GM19328 (cell line): Measurements from ENCODE around the gene USP2.

Source experiments
- ATAC-seq: cut with Tn5 transposase; IDR thresholded peaks from one replicate; pipeline ENCODE4 v1.9.1; 2021; ENCODE audit warnings: mild to moderate bottlenecking, moderate library complexity; ENCODE audit not compliant: unreplicated experiment

Gene USP2

DNA sequence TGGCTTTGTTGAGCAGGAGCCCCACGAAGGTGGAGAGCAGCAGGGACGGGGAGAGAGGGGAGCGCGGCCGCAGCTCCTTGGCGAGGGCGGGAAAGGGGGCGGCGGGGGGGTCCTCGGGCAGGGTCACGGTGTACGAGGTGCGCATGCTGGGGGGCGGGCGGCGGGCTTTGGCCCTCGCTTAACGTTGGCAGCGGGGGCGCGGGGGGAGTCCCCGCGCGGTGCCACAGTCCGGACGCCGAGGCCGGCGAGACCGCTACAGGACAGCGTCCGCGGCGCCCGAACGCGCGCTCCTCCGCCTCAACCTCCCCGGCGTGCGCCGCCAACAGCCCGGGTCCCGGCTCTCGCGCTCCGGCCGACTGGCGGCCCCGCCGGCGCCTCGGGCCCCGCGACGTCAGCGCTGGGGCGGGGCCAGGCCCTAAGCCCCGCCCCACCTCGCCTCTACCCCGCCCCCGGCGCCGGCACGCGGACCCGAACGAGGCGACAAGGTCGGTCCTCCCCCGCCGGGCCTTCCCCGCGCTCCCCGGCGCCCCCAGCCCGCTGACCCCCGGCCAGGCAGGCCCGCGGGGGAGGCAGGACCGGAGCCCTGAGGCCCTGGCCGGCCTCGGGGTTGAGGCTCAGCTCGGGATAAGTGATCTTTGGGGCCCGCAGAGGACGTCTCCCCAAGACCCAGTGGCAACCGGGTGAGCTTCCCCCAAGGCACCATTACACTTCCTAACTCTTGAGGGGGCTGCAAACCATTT is 17.5 kb downstream of the USP2 start:
- no peak for ATAC-seq

DNA sequence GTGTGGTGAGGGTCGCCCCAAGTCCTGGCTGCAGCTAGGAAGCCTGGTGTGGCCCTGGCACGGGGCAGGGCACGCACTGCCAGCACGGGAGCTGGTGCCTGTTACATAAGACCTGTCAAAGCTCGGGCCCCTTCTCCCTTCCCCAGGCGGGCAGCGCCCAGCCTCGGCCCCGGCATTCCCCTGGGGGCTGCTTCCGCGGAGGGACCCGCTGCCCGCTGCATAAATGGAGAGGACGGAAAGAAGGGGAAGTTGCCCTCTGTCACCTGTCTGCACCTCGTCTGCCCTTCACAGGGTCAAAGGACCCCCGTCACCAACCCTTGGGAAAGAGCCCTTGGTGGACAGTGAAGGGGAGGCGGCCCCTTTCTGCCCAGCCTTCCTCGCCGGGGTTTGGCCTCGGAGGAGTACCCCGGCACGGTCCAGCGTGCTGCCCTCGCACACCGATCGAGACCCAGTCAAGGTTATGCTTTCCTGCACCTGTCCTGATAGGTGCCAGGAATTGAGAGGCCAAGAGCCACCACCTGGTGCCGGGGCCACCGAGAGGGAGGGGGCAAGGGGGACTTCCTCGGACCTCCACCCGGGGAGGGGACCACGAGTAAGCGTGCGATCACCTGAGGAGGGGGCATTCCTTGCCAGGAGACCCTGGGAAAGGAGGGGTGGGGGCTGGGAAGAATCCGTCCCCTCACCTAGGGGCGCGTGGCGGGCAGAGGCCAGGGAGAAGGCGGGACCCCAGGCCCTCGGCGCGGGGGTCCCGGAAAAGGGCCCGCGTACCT is 18.2 kb downstream of the USP2 start:
- ATAC-seq, result no peak

DNA sequence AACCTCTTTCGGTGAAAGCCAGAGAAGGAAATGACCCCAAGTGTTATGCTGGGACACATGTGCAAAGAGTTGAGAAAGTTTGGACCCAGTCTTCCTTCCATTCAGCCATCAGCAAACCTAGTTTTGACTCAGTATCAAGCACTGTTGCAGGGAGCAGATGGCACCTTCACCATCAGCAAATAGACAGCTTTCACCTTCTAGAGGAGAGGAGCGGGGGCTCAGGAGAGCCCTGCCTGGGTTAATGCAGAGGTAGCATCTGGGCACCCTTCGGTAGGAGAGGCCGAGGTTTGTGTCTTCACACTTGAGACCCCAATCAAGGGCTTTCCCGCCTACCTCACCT is 18.8 kb downstream of the USP2 start:
- no peak for ATAC-seq

DNA sequence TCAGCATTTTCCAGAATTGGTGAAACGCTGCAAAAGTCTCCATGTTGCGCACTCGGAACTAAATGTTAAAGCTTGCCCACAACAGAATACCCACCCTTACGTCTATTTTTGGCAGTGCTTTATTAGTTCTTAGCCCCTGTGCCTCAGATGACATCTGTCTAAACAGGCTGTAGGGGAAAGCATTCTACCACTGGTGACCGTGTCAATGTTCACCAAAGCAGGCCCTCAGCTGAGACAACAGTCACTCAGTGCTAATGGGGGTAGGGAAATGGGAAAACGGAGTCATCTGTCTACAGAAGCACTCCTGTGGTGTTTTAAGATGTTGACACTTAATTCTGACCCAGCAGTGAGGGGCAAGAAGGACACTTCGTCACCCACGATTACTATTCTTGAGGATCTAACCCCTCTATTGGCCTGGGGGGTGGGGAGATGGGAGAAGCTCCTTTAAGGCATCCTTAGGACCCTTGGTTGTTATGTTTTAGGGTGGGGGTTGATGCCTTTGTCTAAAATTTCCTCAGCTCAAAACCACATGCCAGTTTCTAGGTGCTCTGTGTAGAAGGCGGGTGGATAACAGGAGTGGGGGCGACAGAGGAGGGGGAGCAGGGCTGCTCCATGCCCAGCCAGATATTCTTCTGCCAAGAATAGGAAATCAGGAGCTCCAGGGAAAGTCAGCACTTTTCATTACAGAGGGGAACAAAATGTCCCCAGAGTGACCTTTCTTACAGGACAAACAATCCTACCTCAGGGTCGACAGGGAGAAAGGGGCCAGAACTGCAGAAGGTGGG is 19.4 kb downstream of the USP2 start:
- ATAC-seq, result no peak

DNA sequence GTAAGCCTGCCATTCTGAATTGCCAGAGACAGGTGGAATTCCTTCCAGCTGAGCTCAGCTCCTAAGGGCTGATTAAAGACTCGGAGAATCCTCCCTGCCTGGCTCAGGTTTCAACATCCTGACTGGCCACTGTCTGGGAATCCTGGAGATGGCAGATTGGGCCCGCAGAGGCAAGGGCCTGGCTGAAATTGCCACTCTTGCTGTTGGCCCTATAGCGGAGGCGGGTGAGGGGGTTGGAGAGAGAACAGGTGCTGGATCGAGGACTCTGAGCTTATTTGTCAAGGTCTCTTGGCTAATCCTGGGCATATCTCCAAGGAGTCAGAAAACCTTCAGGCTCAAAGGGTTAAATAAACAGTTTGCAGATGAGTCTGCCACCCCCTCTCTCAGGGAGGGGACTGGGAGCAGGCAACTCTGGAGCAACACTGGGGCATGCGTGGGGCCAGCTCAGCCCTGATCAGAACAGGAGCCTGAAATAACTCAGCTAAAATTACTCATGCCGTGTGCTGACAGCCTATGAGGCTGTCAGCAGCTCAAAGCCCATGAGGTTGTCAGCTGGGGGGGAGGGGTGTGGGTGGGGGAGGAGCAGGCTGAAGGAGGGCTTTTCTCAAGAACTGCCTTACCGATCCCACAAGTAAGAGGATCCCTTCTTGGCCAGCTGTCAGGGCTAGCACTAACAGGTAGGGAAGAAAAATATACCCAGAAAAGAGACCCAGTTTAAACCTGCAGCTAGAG is 20.3 kb downstream of the USP2 start:
- ATAC-seq, result no peak

DNA sequence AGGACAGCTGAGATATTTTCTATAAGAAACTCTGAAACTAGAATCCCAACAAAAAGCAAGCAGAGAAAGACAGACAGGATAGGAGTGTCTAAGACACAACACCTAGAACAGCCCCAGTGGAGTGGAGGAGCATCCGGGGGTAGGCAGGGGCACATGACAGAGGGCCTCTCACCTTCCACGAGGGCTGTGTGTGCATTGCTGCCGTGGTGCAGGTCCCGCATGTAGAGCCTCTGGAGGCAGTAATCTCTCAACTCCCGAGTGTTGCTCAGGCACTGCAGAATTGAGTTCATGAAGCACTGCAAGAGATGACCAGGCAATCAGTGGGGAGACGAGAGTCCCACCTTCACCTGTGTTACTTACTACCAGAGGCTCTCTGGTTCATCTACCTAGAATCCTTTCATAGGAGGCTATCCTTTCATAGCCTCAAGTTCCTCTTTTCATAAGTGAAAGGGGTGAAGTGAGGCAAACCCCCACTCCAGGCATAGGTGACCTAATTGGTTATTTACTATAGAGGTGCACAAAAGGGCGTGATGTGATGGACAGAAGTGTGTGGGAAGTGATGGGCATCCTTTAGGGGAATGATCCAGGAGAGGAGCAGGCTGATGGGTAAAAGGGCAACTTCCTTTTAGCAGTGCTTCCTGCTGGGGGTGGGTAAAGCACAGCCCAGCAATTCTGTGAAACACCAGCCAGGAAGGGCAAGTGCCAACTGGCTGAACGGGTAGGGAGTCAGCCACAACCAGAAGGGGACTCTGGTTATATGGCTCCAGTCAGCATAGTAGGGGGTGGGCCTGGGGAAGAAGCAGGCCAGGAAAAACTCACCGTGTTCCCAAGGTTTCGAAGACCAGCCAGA is 21.9 kb downstream of the USP2 start:
- ATAC-seq, result no peak

DNA sequence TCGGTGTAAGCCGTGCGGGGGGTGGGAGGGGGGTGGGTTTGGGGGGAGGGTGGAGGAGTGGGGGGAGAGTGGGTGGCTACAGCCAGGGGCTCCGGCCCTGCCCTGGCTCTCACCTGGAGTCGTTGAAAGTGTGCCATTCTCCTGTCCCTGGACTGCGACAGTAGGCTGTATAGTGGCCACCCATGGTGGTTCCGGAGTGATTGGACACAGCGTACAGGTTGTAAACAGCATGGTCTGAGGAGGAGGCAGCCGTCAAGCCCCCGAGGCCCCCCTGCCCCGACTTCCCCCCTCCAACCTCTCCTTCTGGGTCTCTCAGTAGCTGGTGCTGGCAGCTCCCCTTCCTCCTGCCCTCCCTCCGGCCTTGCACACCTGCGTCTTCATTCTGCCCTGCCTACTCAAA is 24.4 kb downstream of the USP2 start:
- no peak for ATAC-seq

DNA sequence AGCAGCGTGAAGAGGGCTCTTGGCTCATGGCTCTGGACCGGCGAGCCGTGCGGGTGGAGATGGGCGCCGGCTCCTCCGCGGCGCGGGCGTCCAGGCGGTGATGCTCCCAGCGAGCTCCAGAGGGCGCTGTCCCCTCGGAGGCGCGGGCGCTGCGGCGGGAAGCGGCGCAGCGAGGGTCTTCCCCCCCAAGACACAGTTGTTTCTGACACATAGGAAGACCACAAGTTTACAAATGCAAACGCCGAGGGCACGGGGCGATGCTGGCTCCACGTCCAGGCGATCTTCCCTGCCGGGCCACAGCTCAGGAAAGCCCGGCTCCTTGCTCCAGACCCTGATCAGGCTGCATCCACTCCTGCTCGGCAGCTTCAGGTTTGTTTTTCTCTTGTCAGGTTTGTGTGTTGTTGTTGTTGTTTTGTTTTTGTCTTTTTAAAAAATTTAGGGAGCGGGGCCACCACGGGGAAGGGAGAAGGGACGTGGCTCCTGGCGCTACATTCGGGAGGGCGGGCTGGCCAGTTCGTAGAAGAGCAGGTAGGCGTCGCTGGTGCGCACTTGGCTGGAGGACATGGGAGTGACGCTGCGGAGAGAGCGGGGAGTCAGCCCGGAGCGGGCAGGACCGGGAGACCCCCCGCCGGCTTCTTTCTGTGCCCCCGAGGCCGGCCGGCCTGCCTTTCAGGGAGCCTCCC is 25.0 kb downstream of the USP2 start:
- no peak for ATAC-seq

DNA sequence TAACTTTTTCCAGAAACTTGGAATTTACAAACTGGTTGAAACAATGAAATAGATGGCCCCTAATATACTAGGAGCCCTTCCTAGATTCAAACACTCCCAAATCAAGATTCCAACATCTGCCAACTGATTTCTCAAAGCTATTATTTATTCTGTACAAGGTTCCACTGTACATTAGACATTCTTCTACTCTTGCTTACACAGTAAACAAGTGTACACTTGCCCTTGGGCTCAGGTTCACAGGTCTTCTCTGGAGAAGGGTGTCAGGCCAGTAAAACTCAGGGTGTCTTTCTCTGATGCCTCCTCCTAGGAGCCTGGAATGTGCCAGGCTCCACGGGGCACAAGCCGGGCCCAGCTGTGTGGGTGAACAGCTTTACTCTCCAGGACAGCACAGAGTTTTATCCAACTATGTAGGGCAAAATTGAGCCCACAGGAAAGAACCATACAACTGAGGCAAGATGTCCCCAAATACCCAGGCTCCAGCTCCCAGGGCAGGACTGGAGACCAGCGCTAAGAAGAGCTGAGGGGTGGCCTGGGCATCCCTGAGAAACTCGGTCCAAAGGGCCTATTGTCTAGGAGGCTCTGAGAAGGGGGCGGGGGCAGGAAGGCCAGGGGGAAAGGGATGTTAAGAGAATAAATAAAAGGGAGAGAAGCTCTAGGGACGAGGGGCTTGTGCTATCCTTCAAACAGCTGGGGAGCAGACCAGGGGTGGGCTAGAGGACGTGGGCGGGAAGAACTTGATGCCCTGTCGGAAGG is 26.2 kb downstream of the USP2 start:
- no peak for ATAC-seq

DNA sequence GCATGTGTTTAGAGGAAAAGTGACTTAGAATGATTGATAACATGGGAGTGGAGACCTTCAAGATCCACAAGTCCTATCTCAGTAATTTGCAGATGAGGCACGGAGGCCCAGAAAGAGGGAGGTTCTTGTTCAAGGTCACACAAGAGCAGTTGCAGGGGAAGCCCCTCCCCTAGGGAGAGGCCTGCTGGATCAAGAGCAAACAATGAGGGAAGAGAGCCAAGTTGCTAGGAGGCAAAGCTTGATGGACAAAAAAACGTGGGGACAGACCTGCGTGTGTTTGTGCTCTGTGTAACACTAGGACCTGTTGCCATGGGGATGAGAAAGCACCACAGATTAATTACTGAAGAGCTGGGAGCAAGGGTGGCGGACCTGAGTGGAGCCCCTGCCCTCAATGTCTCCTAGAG is 28.6 kb downstream of the USP2 start:
- no peak for ATAC-seq

DNA sequence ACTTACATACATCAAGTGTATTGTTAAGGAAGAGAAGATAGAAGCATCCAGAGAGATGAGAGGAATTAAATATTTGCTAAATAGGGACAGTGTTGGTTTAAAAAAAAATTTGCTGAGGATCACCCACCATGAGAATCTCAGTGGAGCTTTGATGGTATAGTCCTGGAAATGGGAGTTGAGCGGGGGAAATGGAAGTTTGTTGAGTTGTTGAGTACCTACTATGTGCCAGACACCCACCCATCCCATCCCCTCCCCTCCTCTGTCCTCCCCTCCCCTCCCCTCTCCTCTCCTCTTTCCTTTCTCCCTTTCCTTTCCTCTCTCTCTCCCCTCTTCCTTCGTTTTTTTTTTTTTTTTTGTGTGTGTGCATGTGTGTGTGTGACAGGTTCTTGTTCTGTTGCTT is 30.3 kb downstream of the USP2 start:
- no peak for ATAC-seq

DNA sequence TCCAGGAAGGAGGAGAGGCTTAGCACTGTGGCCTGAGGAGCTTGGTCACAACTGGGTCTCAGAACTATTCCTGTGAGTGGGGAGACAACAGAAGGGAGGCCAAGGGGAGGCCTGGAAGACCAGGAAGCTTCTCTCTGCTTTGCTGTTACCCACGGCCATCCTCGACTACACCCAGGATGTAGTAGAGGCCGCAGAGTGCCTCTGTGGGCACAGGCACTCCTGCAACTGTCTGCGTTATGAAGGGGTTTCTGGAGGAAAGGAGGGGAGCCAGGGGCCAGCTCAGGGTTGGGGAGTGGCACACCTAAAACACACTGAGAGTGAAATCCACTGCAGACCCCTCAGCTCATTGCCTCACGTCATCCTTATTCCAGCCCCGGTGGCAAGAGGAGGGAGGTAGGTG is 31.2 kb downstream of the USP2 start:
- no peak for ATAC-seq

DNA sequence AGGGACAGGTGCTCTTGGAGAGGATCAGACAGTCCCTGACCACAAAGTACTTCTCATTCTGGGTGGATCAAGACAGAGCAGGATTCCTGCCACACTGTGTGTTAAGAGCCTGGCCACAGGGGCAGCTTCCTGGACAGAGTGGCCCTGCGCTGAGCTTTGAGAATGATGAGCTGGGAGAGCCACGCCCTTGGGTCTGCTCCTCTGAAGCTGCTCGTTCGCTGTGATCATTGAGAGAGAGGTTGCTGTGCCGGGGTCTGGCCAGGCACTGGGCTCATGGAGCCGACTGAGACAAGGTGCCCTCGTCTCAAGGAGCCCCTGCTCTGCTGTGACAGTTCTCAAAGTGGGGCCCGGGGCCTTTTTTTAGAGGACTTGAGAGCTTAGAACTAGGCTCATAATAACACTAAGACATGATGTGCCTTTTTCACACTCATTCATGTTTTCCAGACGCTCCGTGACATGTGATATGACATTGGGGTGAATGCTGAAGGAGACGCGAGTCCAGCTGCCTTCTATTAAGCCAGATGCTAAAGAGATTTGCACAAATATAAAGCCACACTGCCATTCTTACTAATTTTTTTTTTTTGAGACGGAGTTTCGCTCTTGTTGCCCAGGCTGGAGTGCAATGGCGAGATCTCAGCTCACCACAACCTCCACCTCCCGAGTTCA is 33.4 kb downstream of the USP2 start:
- ATAC-seq, result no peak

DNA sequence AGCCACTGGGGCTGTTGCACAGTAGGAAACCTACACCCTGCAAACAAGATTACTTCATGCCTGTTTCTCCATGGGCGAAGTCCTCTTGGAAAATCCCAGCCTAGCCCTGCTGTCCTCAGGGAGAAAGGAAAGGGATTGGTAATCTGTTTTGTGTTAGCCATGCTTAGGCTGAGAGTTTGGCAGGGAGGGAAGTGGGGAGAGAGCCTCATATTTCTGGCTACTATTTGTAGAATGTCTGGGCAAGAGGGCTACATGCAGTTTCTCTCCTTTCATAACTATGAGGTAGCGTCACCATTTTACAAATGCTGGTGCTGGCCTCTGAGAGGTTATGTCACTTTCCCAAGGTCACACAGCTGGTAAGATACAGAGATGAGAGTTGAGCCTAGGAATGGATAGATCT is 34.2 kb downstream of the USP2 start:
- no peak for ATAC-seq

DNA sequence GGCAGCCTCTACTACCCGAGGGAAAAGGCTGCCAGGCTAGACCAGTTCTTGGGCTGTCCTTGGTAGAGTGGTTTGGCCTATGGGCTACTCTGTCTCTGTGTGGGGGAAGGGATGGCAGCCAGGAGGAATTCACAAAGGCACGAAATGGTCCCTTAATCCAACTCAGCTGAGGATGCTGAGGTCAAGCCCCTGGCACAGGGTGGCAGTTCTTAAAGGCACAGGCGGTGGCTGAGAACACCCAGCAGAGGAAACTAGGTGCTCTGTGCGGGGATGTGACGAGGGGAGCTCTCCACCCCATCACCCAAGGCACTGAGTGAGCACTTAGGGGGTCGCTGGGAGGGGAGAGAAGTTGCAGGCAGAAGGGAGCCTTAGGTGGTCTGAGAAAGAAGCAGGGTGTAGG is 34.9 kb downstream of the USP2 start, which contains the start of gene MFRP:
TSS of gene MFRP (minus strand) at position 101 of the 400 bp plus-strand sequence. CDS start 192 bp downstream, outside the sequence.
- no peak for ATAC-seq

DNA sequence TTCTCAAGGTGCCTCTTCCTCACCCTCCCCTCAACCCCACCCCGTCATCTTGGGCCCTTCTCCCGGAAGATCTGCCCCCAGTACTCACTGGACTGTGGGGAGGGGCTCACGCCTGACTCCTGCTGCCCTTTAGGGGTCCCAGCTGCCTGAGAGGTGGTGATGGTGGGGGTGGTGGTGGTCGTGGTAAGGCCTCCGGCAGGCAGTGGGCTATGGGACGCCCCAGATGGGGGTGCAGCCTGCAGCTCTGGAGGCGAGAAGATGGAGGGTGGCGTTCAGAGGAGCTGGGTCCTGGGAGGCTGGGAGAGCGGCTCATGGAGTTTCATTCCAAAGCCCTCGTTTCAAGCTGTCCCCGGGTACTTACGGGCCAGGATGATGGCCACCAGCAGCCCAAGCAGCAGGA is 35.8 kb downstream of the USP2 start:
- ATAC-seq, result no peak

DNA sequence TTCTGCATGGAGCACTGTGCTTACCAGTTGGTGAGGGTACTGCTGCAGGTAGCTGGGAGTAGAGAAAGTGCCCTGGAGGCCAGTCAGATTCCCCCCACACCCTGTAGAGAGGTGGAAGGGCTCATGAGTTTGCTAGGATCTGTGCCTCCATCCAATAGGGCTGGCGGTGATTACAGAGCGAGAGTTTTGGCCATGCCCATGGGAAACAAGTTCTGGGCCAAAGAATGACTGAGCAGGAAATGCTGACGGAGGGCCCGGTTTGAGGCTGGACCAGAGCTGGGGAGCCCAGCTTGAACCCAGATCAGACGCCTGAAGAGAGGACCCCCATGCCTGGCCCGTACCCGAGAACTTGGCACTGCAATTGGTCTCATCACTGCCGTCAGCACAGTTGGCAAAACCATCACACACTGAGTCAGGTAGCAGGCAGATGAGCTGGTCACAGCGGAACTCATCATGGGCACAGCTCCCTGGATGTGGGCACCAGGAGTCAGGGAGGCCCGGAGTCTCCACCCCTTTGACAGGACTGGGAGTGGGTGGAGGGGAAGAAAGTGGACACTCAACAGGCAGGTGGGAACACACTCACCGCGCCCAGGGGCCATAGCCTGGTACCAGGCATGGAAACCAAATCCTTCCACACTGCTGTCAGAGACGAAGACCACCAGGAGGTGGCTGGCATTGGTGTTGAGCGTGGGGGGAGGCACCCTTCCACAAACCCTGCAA is 37.0 kb downstream of the USP2 start:
- no peak for ATAC-seq

DNA sequence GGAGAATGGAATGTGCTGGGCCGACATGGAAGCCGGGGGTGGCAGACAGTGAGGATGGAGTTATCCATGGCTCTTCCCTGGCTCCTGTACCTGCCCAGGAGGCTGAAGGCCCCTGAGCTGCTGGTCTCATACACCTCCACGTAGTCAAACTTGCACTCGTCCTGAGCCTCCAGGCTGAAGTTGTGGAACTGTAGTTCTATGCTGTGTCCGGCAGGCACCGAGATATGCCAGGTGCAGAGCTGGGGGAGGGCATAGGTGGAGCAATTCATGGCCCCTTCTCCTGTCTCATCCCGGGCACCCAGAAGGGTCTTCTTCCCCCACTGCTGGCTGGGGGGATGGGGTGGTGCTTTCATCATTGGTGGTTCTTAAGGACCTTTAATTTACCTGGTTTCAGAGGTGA is 37.8 kb downstream of the USP2 start:
- no peak for ATAC-seq
